Cardiac fibroblast (primary cell): ENCODE results near the gene PNPO.

Source experiments
- DNase-seq, 2 donors: peaks; one replicate each; pipeline versions ENCODE4 v3.0.0 to v3.0.0-alpha.2; 2010; ENCODE audit warnings: low read depth in 2 of 2
- H3K4me3 ChIP-seq, 2 donors: replicated peaks in 1 of 2; 1 replicate in 1 of 2; 2 replicates in 1 of 2; pipeline ENCODE4 v1.5.1; 2011; ENCODE audit warnings: low read depth in 2 of 2, low read length in 2 of 2, mild to moderate bottlenecking in 2 of 2, moderate library complexity in 1 of 2
- TF ChIP-seq, protein P1 (sequence below): IDR thresholded peaks from one replicate; pipeline ENCODE4 v1.5.1; 2011; ENCODE audit warnings: low read depth, mild to moderate bottlenecking, low read length, inconsistent platforms

Gene PNPO

DNA sequence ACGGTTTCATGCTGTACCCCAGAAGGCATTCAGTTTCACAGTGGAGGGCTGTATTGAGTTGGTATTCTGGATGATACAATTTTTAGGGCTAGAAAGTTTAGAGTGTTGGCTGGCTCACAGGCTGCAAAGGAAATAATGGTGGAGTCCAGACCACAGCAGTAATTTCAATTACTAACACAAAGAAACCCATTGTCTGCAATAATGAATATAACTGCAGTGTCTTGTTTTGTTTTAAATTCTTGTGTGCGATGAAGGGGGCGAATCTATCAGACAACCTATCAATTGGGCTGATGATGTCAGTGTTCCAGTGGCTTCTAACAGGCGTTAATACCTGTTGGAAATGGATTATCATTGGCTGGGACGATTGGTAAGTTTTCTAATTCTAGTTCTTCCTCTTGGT is 43.8 kb upstream of the PNPO start:
- H3K4me3 ChIP-seq = peak overlapping the region in 1 of 2 donors; percentile 98
- TF ChIP-seq, protein P1, sequence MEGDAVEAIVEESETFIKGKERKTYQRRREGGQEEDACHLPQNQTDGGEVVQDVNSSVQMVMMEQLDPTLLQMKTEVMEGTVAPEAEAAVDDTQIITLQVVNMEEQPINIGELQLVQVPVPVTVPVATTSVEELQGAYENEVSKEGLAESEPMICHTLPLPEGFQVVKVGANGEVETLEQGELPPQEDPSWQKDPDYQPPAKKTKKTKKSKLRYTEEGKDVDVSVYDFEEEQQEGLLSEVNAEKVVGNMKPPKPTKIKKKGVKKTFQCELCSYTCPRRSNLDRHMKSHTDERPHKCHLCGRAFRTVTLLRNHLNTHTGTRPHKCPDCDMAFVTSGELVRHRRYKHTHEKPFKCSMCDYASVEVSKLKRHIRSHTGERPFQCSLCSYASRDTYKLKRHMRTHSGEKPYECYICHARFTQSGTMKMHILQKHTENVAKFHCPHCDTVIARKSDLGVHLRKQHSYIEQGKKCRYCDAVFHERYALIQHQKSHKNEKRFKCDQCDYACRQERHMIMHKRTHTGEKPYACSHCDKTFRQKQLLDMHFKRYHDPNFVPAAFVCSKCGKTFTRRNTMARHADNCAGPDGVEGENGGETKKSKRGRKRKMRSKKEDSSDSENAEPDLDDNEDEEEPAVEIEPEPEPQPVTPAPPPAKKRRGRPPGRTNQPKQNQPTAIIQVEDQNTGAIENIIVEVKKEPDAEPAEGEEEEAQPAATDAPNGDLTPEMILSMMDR = no peak
- no peak for DNase-seq

DNA sequence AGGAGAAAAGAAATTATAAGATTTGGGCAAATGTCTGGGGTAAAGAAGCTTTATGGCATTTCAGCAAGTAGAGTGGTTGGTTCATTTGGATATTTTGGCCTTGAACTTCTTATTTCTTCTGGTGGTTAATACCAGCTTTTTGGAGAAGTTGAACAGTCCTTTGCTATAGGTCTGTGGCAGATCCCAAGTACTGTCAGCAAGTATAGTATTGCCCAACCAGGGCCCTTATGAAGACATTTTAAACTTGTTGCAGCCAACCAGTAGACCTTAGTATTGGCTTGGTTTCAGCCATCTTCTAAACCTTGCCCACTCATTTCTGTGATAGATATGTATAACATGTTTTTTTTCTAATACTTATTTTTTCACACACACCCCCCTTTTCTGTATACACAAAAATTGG is 43.1 kb upstream of the PNPO start:
- H3K4me3 ChIP-seq = no peak overlapping the region
- DNase-seq = no peak
- TF ChIP-seq, protein P1 = no peak

DNA sequence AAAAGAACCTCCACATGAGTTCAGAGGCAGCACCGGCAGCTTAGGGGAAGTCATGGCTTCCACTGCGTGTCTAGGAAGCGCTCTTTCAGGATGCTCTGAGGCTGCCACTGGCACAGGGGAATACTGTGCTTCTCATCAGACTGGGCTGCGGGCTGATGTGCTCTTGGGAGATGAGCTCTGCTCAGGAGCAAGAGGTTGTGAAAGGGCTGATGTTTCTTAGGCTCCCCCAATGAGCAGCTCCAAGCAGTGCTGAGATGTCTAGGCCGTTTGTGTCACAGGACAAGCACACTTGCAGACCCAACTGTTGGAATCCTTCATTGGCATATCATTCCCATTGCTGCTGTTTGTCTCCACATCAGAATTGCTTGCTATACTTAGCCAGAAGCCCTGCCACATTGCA is 41.7 kb upstream of the PNPO start:
- DNase-seq = no peak
- TF ChIP-seq, protein P1 = no peak
- no peak overlapping the region for H3K4me3 ChIP-seq

DNA sequence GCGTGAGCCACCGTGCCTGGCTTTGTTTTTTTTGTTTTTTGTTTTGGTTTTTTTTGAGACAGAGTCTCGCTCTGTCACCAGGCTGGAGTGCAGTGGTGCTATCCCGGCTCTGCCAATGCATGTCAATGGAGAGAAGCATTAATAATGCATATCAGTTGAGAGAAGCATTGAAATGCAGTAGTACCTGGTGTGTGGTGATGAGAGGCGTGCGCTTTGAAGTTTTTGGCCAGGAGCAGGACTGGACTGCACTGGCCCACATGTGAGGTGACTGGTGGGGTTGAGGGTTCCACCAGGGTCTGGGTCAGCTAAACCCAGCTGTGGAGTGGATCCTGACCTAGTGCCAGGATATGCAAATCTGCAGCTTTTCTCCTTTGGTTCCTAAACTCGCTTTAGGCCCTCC is 39.9 kb upstream of the PNPO start:
- DNase-seq = no peak
- no peak overlapping the region for H3K4me3 ChIP-seq
- TF ChIP-seq, protein P1 = no peak

DNA sequence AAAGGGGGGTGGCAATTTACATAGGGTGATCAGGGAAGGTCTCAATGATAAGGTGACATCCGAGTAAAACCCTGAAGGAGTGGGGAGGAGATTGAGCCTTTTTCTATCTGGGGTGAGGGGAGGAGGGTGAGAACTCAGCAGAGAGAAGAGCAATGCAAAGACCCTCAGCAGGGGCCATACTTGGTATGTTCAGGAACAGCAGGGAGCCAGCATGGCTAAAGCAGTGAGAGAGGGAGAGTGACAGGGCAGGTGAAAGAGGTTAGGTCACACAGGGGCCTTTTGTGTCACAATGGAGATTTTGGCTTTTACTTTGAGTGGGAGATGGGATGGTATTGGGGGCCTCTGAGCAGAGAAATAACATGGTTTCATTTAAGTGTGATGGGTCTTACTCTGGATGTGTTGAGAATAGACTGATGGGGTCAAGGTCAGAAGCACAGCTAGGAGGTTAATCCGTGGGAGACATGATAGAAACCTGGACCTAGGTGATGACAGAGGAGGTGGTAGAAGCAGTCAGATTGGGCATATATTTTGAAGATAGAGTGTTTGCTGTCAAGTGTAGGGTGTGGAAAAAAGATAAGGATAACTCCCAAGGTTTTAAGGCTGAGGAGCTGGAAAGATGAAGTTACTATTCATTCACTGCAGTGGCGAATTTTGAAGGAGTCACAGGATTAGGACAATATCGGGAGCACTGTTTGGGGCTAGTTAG is 39.2 kb upstream of the PNPO start:
- TF ChIP-seq, protein P1 = no peak
- DNase-seq = no peak
- H3K4me3 ChIP-seq = no peak overlapping the region

DNA sequence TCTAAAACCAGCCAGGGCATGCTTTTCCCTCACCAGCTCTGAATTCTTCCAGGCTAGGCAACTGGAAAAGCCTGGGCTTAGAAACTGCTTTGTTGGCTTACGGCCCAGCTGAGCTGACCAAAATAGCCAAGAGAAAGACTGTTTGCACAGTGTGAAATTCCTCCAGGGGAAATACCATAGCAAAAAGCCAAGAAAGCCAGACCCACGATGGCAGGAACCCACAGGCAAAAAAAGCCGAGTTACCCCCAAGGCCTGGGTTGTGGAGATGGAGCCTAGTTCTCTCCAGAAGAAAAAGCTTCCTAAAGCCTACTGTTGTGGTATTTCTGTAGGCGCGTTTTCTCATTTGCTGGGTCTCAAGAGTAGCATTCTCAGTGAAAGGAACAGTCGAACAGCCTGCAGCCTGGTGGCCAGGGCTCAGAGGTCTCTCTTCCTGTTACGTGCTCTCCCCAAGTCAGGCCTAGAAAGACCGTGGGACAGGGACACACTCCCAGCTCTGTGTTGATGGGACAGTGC is 36.1 kb upstream of the PNPO start:
- TF ChIP-seq, protein P1 = no peak

DNA sequence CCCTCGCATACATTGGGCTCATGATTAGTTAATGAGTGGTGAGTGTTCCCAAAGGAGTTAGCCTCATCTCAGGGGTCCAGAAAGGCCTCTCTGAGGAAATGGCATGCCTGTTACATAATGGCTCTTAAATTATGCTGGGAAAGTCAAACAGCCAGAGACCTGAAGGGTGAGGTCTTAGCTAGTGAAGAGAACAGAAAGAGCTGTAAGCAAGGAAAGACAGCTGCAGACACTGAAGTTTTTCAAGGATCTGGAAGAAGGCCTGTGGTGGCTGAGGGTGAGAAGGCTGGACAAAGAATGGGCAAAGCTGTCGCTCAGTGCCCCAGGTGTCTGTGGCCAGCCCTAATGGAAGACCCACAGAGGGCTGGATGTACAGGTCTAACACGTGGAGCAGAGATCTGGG is 34.9 kb upstream of the PNPO start:
- no peak for DNase-seq
- no peak overlapping the region for H3K4me3 ChIP-seq
- TF ChIP-seq, protein P1 = no peak

More for the DNA sequence above, 36.1 kb upstream of the PNPO start:
- peak; percentile 71 to 92 for DNase-seq
- no peak overlapping the region for H3K4me3 ChIP-seq
